Glomerular visceral epithelial cell (primary cell): ENCODE data around the gene GBX2.
"Not testable (repeated sequence)": the region's sequence is repeated elsewhere in the genome, so short reads cannot be mapped to it uniquely, and the experiment has no call there.

Source experiments
- DNase-seq: peaks from one replicate; pipeline ENCODE4 v3.0.0-alpha.2; 2016; ENCODE audit errors: extremely low spot score

The GBX2 gene

GRCh38 chr2:236156095-236156859 is 11.9 kb downstream of the GBX2 start:
- no peak for DNase-seq

GRCh38 chr2:236155406-236155805 is 12.8 kb downstream of the GBX2 start:
- DNase-seq, result no peak

GRCh38 chr2:236146436-236146835 is 21.8 kb downstream of the GBX2 start:
- DNase-seq, result no peak

- DNase-seq, result no peak
Measured at GRCh38 chr2:236143811-236144210, 24.4 kb downstream of the GBX2 start.

GRCh38 chr2:236141616-236142015 is 26.6 kb downstream of the GBX2 start:
- not testable (repeated sequence) for DNase-seq

GRCh38 chr2:236137066-236137465 is 31.1 kb downstream of the GBX2 start:
- DNase-seq, result no peak

GRCh38 chr2:236136538-236136937 is 31.6 kb downstream of the GBX2 start:
- DNase-seq, result no peak

GRCh38 chr2:236133410-236134012 is 34.7 kb downstream of the GBX2 start:
- DNase-seq, result no peak

GRCh38 chr2:236131073-236131692 is 37.0 kb downstream of the GBX2 start:
- no peak for DNase-seq

- no peak for DNase-seq
Measured at GRCh38 chr2:236130349-236130998, 37.7 kb downstream of the GBX2 start.

GRCh38 chr2:236129935-236130334 is 38.3 kb downstream of the GBX2 start:
- no peak for DNase-seq

- no peak for DNase-seq
Measured at GRCh38 chr2:236128321-236128720, 39.9 kb downstream of the GBX2 start.

GRCh38 chr2:236127010-236127409 is 41.2 kb downstream of the GBX2 start:
- no peak for DNase-seq

GRCh38 chr2:236125541-236125940 is 42.6 kb downstream of the GBX2 start:
- DNase-seq, result no peak

- DNase-seq, result no peak
Measured at GRCh38 chr2:236124182-236124893, 43.8 kb downstream of the GBX2 start.

- no peak for DNase-seq
Measured at GRCh38 chr2:236123716-236124115, 44.5 kb downstream of the GBX2 start.

GRCh38 chr2:236122236-236122635 is 46.0 kb downstream of the GBX2 start:
- no peak for DNase-seq

GRCh38 chr2:236121546-236121945 is 46.6 kb downstream of the GBX2 start:
- no peak for DNase-seq

- DNase-seq, result no peak
Measured at GRCh38 chr2:236120829-236121228, 47.4 kb downstream of the GBX2 start.

GRCh38 chr2:236120141-236120601 is 48.0 kb downstream of the GBX2 start:
- no peak for DNase-seq

GRCh38 chr2:236119476-236119875 is 48.7 kb downstream of the GBX2 start:
- DNase-seq, result no peak

GRCh38 chr2:236119003-236119402 is 49.2 kb downstream of the GBX2 start:
- DNase-seq, result no peak
